Right ventricle myocardium inferior (tissue), 1 donor: ENCODE measurements around the gene CTSD. TPM values are rescaled to one million over a fixed set of nuclear protein-coding genes. Genes with fewer than 3 reads are reported as not detected.

Experiments used
- ATAC-seq: fragments of 200-7000 bp; cut with Tn5 transposase; one replicate; pipeline ENCODE4 v1.9.1; 2020; ENCODE audit warnings: mild to moderate bottlenecking, moderate library complexity
- DNase-seq: peaks from one replicate; pipeline ENCODE4 v3.0.0; 2021; ENCODE audit errors: missing footprints
- intact Hi-C: fragments of 100-400 bp; cut with DNase I; formaldehyde crosslinking; loops from one replicate; pipeline ENCODE4 v1.11.0; 2022
- total RNA-seq: library from RNA; stranded (reverse); fragmentation: NEBNext Ultra II Directional; extraction: Animal tissue kit (Norgen Biotek cat#: 25700); gene quantifications from one replicate; pipeline ENCODE4 v1.2.1, GENCODE V29; 2021
- donor health status: DM: no; HTN: yes; CAD: no; lungs with severe emphysema.

CTSD gene
- total RNA-seq, 1 donor from 2014 or later, result 957 TPM

GRCh38 chr11:1737080-1737757 is 26.5 kb downstream of the CTSD start:
- intact Hi-C loops, result no loop called here
- no peak for DNase-seq
- no peak for ATAC-seq

- ATAC-seq (no peak), DNase-seq (no peak)
- intact Hi-C loops, result no loop called here
These were observed 27.2 kb downstream of the CTSD start for GRCh38 chr11:1736447-1736992.

GRCh38 chr11:1735271-1735670 is 28.5 kb downstream of the CTSD start:
- ATAC-seq (no peak), DNase-seq (peak; percentile 42)
- intact Hi-C loops, result no loop called here

- no peak for ATAC-seq
- peak; percentile 42 for DNase-seq
- intact Hi-C loops, result no loop called here
These were observed 29.1 kb downstream of the CTSD start for GRCh38 chr11:1734641-1735081.

- no peak for DNase-seq
- ATAC-seq, result no peak
- intact Hi-C loops, result no loop called here
These were observed 29.7 kb downstream of the CTSD start for GRCh38 chr11:1733716-1734640.

- DNase-seq (peak; percentile 51), ATAC-seq (no peak)
- intact Hi-C loops, result no loop called here
These were observed 30.6 kb downstream of the CTSD start for GRCh38 chr11:1733009-1733715.

- ATAC-seq, result no peak
- intact Hi-C loops, result no loop called here
These were observed 31.2 kb downstream of the CTSD start for GRCh38 chr11:1732418-1733008.

GRCh38 chr11:1731451-1732059 is 32.2 kb downstream of the CTSD start:
- ATAC-seq, result no peak
- intact Hi-C loops, result no loop called here
- DNase-seq, result no peak

More at GRCh38 chr11:1732418-1733008, 31.2 kb downstream of the CTSD start:
- DNase-seq, result no peak

- intact Hi-C loops, result no loop called here
- no peak for ATAC-seq
These were observed 33.6 kb downstream of the CTSD start for GRCh38 chr11:1730059-1730629.

GRCh38 chr11:1729692-1730011 is 34.1 kb downstream of the CTSD start:
- no peak for DNase-seq
- intact Hi-C loops, result no loop called here

More at GRCh38 chr11:1730059-1730629, 33.6 kb downstream of the CTSD start:
- no peak for DNase-seq

GRCh38 chr11:1728931-1729691 is 34.6 kb downstream of the CTSD start:
- no peak for ATAC-seq
- intact Hi-C loops, result no loop called here
- DNase-seq, result no peak

More at GRCh38 chr11:1729692-1730011, 34.1 kb downstream of the CTSD start:
- ATAC-seq, result no peak

- intact Hi-C loops, result no loop called here
- ATAC-seq (no peak), DNase-seq (no peak)
These were observed 35.4 kb downstream of the CTSD start for GRCh38 chr11:1728301-1728700.

GRCh38 chr11:1727861-1728260 is 35.9 kb downstream of the CTSD start:
- ATAC-seq, result no peak
- no peak for DNase-seq
- intact Hi-C loops, result no loop called here

- ATAC-seq (no peak), DNase-seq (no peak)
- intact Hi-C loops, result no loop called here
These were observed 36.5 kb downstream of the CTSD start for GRCh38 chr11:1727096-1727690.

- ATAC-seq, result no peak
- DNase-seq, result no peak
- intact Hi-C loops, result loop anchor here (5.0 kb wide), 1 partner anchor 43 kb away; the partner anchor contains the start of gene CTSD
These were observed 43.9 kb downstream of the CTSD start for GRCh38 chr11:1719781-1720180.

GRCh38 chr11:1718326-1718725 is 45.4 kb downstream of the CTSD start:
- intact Hi-C loops, result loop anchor here (5.0 kb wide), 1 partner anchor 44 kb away; the partner anchor contains the start of gene CTSD
- ATAC-seq, result no peak
- no peak for DNase-seq

- intact Hi-C loops, result loop anchor here (5.0 kb wide), 1 partner anchor 45 kb away; the partner anchor contains the start of gene CTSD
- DNase-seq, result peak; percentile 66
These were observed 46.0 kb downstream of the CTSD start for GRCh38 chr11:1717745-1718144.

More at GRCh38 chr11:1717745-1718144, 46.0 kb downstream of the CTSD start:
- peak; percentile 71 for ATAC-seq
